NCI-H1048 (cell line): ENCODE data around the gene P3H3.

Experiments
- DNase-seq: peaks from one replicate; lab custom pipeline; 2025; lab: John Stamatoyannopoulos, UW

P3H3 gene

GRCh38 chr12:6827982-6828780 is at the start of gene P3H3:
TSS of gene P3H3 (plus strand) at chr12:6828407. CDS start at chr12:6828441, 34 bp downstream.
- no peak for DNase-seq

- peak; percentile 77 for DNase-seq
Measured at GRCh38 chr12:6778574-6779550, 49.3 kb upstream of the P3H3 start.

- no peak for DNase-seq
Measured at GRCh38 chr12:6779708-6780432, 48.3 kb upstream of the P3H3 start.

GRCh38 chr12:6780573-6780972 is 47.6 kb upstream of the P3H3 start:
- DNase-seq = no peak

- DNase-seq = no peak
Measured at GRCh38 chr12:6782119-6782518, 46.1 kb upstream of the P3H3 start.

- no peak for DNase-seq
Measured at GRCh38 chr12:6782850-6783566, 45.2 kb upstream of the P3H3 start.

- no peak for DNase-seq
Measured at GRCh38 chr12:6783828-6784227, 44.4 kb upstream of the P3H3 start.

GRCh38 chr12:6784296-6784695 is 43.9 kb upstream of the P3H3 start:
- DNase-seq = no peak

- DNase-seq = no peak
Measured at GRCh38 chr12:6784761-6785160, 43.4 kb upstream of the P3H3 start.

- DNase-seq = no peak
Measured at GRCh38 chr12:6786416-6787094, 41.7 kb upstream of the P3H3 start.

- DNase-seq = no peak
Measured at GRCh38 chr12:6787309-6787708, 40.9 kb upstream of the P3H3 start.

- no peak for DNase-seq
Measured at GRCh38 chr12:6788972-6789924, 39.0 kb upstream of the P3H3 start, which contains the start of gene CD4. TSS of gene CD4 (plus strand) at chr12:6789528. CDS start at chr12:6800139, 10,611 bp downstream.

GRCh38 chr12:6790496-6791150 is 37.6 kb upstream of the P3H3 start:
- DNase-seq = no peak

GRCh38 chr12:6791931-6792520 is 36.2 kb upstream of the P3H3 start:
- no peak for DNase-seq

GRCh38 chr12:6792522-6793201 is 35.5 kb upstream of the P3H3 start:
- DNase-seq = no peak

- DNase-seq = no peak
Measured at GRCh38 chr12:6795088-6795487, 33.1 kb upstream of the P3H3 start.

- DNase-seq = no peak
Measured at GRCh38 chr12:6796576-6796975, 31.6 kb upstream of the P3H3 start.

- DNase-seq = no peak
Measured at GRCh38 chr12:6799147-6799546, 29.1 kb upstream of the P3H3 start.
